HG03469 (cell line): ENCODE results near the gene GPC5.
"Not testable (repeated sequence)": the region's sequence is repeated elsewhere in the genome, so short reads cannot be mapped to it uniquely, and the experiment has no call there.

Source experiments
- ATAC-seq: cut with Tn5 transposase; IDR thresholded peaks from one replicate; pipeline ENCODE4 v1.9.1; 2021; ENCODE audit warnings: mild to moderate bottlenecking, moderate library complexity, moderate number of reproducible peaks; ENCODE audit not compliant: unreplicated experiment

GPC5 gene

DNA sequence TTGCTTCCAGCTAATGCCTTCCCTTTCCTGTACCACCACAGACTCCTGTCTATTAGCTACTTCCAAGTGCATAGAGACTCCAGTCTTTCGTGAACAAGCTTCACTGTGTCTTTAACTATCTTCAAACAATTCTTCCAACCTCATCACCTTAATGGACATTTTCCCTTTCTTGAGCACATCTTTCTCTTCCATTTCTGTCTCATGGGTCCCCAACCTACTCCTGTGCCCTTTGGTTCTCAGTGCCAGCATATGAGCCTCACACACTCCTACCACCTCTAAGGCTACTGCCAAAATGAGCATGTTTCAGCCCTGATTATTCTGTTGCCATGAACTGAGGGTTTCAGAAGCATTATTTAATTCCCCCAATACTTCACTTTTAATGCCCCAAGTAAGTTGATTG lies 360.3 kb downstream of the GPC5 start:
- ATAC-seq: no peak

DNA sequence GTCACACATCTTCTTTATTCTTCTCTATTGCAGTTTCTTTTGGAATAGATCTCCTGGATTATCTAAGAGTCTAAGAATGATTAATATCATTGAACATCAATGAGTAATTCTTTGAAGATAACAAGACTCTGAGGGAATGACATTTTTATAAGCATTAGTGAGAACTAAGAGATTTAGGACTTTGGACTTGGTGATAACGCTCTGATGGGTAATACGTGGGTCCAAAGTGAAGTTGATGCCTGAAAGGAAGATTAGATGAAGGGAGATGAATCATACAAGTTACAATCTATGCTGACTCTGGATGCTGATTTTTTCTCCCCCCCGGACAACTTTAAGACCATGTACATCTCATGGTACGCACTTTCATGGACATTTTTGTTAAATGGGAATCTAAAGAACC lies 364.5 kb downstream of the GPC5 start:
- no peak for ATAC-seq

- no peak for ATAC-seq
Observed at GRCh38 chr13:91764527-91764926, 366.1 kb downstream of the GPC5 start.

- ATAC-seq: no peak
Observed at GRCh38 chr13:91767651-91768050, 369.2 kb downstream of the GPC5 start.

DNA sequence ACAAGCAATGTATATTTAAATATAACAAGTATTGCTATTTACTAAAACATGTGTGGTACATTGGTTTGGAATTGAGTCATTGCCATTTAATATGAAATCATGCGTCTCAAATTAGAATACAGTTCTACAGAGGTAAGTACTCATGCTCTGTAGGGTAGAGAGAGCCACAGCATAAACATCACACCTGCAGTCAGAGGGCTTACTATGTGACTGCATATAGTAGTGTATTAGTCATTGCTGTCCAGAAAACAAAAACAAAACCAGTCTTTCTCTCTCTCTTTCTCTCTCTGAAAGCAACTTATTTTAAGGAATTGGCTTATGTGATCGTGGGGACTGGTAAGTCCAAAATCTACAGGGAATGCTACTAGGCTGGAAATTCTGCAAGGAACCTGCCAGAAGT lies 370.3 kb downstream of the GPC5 start:
- no peak for ATAC-seq

DNA sequence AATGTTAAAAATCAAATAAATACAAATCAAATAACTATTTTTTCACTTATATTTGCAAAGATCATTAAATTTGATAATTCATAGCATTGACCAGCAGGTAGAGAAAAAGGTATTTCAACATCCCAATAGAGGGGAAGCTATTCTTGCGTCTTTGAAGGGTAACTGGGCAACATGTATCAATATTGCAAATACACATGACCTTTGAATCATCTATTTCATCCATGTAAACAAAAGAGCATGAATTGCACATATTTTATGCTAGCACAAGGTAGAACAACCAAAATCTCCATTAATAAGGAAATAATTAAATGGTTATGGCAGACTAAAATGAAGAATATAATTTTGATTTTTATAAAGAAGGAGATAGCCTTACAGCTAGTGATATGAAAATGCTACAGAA lies 372.8 kb downstream of the GPC5 start:
- no peak for ATAC-seq

GRCh38 chr13:91773591-91774227 lies 375.3 kb downstream of the GPC5 start:
- ATAC-seq: no peak

DNA sequence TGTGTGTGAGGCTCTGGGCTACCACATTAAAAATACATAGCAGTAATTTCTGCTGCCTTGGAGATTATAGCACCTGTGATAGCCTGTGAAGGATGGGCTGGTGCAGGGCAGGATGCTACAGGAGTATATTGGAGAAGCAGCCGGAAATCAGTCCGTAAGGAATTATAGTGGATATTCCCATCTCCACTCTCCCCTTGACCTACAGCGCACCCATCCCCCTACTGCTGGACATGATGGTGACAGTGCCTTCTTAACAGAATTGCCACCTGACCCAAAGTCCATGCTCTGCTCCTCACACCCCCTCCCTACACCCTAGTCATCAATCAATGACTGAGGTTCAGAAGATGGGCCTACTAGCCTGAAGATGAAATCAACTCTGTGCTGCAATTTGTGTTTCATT lies 376.0 kb downstream of the GPC5 start:
- no peak for ATAC-seq

DNA sequence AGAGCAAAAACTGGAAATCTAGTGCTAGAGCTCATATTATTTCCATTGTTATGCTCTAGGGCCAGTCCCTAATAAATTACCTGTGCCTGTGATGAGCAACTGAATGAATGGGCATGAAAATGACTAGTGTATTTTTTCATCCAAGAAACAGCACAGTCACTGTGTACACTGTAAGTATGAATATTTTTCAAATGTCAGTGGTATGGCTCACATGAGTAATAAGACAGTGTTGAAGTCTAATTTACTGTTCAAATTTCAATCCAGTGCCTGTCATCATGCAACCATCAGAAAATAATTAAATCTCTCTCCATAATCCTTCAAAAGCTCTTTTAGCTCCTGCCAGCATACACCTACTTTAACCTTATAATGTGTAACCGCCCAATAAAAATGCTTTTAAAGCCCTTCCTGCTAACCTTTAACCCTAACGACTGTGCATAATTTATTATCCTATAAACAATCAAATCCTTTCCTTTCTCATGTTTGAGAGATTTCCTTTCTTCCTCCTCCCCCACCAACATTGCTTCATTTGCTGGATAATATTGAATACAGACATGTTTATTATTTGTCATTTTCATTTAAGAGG lies 378.3 kb downstream of the GPC5 start:
- ATAC-seq: no peak

DNA sequence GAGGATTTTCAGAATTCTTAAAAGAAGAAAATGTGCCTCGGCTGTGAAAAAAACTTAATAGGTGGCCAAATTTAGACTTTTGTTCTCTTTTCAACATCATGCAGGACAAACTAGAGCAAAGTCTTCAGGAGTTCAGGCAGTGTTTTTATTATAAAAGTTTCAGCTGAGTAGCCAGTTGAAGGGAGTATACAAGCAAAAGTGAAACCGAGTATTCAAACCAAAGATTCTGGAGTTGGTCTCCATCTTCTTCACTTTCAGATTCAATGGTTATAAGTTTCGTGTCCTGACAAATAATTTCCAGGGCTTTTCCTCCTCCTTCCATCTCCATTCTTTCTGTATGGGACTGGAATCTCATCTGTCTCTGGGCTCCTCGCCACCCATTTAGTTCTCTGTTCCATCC lies 379.7 kb downstream of the GPC5 start:
- no peak for ATAC-seq

- not testable (repeated sequence) for ATAC-seq
Observed at GRCh38 chr13:91781982-91782691, 383.7 kb downstream of the GPC5 start.

- peak; percentile 90 for ATAC-seq
Observed at GRCh38 chr13:91785431-91786119, 387.2 kb downstream of the GPC5 start.

GRCh38 chr13:91792054-91792453 lies 393.6 kb downstream of the GPC5 start:
- ATAC-seq: no peak

DNA sequence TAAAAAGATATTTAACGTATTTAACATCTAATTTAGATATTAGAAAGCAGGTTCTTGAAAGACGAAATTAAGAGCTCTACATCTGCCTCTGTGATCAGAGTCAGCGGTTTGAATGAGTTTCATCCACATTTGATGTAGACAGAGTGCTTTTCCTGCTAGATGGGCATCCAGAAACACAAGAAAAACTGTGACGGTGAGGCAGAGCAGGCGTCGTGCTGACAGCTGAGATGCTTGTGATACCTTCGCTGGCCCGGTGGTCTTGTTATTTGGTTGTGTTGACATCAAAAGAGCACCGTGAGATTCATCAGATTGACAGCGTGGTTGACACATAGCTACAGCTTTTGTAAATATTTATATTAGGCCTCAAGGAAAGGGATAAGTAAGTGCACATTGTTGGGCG lies 399.1 kb downstream of the GPC5 start:
- ATAC-seq: no peak

DNA sequence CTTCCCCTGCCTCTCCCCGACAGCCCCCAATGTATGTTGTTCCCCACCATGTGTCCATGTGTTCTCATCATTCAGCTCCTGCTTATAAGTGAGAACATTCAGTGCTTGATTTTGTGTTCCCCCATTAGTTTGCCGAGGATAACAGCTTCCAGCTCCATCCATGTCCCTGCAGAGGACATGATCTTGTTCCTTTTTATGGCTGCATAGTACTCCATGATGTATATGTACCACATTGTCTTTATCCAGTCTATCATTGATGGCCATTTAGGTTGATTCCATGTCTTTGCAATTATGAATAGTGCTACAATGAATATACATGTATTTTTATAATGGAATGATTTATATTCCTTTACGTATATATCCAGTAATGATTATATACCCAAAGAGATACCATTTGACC lies 399.9 kb downstream of the GPC5 start:
- ATAC-seq: not testable (repeated sequence)

- not testable (repeated sequence) for ATAC-seq
Observed at GRCh38 chr13:91801772-91802171, 403.4 kb downstream of the GPC5 start.

DNA sequence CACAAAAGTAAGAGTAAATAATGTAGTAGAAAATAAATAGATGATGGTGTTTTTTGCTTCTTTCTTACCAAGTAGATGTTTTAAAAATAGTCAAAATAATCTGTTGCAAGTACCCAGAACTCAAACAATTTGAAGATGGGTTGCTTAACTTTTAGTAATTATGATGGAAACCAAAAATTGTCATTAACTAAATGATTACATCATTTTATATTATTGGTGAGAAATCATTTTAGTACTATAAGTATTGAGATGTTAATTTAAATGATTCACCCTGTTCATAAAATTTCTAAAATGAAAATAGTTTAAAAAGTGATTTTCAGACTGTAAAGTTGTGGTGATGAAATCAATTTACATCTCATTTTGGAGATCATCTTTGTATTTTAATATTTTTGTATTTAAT lies 404.5 kb downstream of the GPC5 start:
- ATAC-seq: no peak

DNA sequence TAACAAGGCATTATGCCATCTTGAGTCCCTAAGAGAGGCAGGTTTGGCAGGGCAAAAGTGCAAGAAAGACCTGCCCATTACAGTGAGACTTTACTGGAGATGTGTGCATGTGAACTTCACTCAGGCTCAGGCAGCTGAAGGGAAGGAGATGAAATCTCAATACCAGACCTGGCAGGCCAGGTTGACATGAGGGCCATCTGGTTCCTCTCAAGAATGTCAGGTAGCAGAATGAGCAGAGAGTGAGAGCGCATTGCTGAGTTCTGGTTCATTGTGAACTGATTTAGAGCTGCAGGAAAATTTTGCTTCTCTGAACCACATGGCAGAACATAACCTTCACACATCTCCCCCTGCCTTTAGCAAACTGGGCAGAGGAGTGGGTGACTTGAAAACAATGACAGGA lies 406.3 kb downstream of the GPC5 start:
- no peak for ATAC-seq

- ATAC-seq: no peak
Observed at GRCh38 chr13:91805605-91806004, 407.2 kb downstream of the GPC5 start.

- no peak for ATAC-seq
Observed at GRCh38 chr13:91809161-91809560, 410.7 kb downstream of the GPC5 start.

DNA sequence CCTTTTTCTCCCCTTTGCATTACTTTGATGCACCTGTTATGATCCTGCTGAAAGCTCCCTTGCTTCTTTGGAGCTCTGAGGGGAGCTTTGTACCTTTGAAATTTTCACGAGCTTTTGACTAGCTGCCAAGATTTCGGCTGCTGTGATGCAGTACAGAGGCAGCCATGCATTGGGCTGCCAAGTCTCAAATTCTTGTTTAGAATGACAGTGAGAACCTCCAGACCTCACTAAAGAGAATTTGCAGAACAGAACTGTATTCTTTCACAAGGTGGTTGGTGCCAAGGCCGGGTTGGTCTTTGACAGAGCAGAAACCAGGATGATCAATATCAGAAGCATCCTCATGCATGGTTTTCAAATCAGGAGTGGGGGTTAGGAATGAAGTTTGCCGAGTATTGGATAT lies 414.8 kb downstream of the GPC5 start:
- no peak for ATAC-seq
